ENCODE measurements around the gene CD248.
"Not testable (repeated sequence)": the region's sequence is repeated elsewhere in the genome, so short reads cannot be mapped to it uniquely, and the experiment has no call there.

CD248 gene, protein sequence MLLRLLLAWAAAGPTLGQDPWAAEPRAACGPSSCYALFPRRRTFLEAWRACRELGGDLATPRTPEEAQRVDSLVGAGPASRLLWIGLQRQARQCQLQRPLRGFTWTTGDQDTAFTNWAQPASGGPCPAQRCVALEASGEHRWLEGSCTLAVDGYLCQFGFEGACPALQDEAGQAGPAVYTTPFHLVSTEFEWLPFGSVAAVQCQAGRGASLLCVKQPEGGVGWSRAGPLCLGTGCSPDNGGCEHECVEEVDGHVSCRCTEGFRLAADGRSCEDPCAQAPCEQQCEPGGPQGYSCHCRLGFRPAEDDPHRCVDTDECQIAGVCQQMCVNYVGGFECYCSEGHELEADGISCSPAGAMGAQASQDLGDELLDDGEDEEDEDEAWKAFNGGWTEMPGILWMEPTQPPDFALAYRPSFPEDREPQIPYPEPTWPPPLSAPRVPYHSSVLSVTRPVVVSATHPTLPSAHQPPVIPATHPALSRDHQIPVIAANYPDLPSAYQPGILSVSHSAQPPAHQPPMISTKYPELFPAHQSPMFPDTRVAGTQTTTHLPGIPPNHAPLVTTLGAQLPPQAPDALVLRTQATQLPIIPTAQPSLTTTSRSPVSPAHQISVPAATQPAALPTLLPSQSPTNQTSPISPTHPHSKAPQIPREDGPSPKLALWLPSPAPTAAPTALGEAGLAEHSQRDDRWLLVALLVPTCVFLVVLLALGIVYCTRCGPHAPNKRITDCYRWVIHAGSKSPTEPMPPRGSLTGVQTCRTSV

GRCh38 chr11:66316849-66317251, at the start of gene CD248:
Gene CD248, minus strand, starts transcription at chr11:66317044. Its CDS starts 17 bp downstream, at chr11:66317027.
- H3K36me3 ChIP-seq (ENCODE audit: insufficient read depth, low read depth, low read length) = no peaks in the 10 kb centered on the region
- peaks cover 19% of the 10 kb centered on the region for H3K4me1 ChIP-seq (ENCODE audit: insufficient read depth, low read length)
- peak within 1 kb of the TSS; percentile 34 for H3K27ac ChIP-seq (ENCODE audit: low read length)
- H3K9me3 ChIP-seq (ENCODE audit: insufficient read depth, low read depth, low read length) = no peaks in the 10 kb centered on the region
- peaks cover 14% of the 10 kb centered on the region for H3K27me3 ChIP-seq (ENCODE audit: insufficient read depth, low read length)
- H3K4me3 ChIP-seq (ENCODE audit: low read length) = peak within 1 kb of the TSS; percentile 12; the same call in 1 of the 2 replicates
- H3K9ac ChIP-seq (ENCODE audit: low read depth, low read length) = peak within 1 kb of the TSS; percentile 55; the same call in 1 of the 2 replicates

DNA sequence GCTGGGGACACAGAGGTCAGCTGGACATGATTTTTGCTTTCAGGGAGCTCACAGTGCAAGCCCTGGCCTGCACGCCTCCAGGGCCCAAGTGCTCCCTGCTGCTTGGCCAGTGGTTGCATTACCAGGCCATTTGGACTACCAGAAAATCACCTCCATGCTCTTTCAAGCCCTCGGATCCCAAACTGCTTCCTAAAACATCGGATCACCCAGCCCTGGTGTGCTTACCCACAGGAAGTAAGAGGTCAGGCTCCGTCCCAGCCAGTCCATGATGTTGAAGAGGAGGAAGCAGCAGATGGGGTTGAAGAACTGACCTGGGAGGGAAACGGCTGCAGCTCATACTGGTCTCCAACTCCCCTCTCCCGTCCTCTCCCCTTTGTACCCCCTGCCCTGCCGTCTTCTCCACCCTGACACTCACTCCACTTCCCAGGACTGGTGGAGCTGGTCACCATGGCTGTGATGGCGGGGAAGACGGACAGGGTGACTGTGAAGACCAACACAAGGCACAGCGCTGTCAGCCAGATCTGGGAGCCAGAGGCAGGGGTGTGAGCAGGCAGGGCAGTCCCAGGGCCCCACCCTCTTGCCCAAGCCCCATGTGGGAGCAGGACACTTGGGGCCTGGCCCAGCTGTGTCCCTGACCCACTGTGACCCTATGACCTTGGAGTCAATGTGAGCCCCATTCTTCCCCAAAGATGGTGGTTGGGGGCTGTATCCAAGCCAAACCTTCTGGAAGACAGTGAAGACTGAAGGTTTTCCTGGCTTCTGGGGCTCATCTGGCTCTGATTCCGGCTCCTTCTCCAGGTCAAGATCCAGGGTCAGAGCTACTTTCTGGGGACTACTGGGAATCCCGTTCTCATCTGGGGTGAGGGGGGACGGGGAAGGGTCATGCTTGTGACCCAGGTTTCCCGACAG, 49.1 kb upstream of the CD248 start:
- H3K9me3 ChIP-seq (ENCODE audit: insufficient read depth, low read depth, low read length) = no peaks in the 10 kb centered on the region
- no peak overlapping the region for H3K27ac ChIP-seq (ENCODE audit: low read length)
- no peak overlapping the region for H3K9ac ChIP-seq (ENCODE audit: low read depth, low read length)
- peaks cover 71% of the 10 kb centered on the region for H3K36me3 ChIP-seq (ENCODE audit: insufficient read depth, low read depth, low read length)
- H3K27me3 ChIP-seq (ENCODE audit: insufficient read depth, low read length) = no peaks in the 10 kb centered on the region
- no peak overlapping the region for H3K4me3 ChIP-seq (ENCODE audit: low read length)
- H3K4me1 ChIP-seq (ENCODE audit: insufficient read depth, low read length) = peaks cover 8% of the 10 kb centered on the region

GRCh38 chr11:66365166-66365565, 48.3 kb upstream of the CD248 start:
- no peaks in the 10 kb centered on the region for H3K27me3 ChIP-seq (ENCODE audit: insufficient read depth, low read length)
- peaks cover 71% of the 10 kb centered on the region for H3K36me3 ChIP-seq (ENCODE audit: insufficient read depth, low read depth, low read length)
- H3K9ac ChIP-seq (ENCODE audit: low read depth, low read length) = no peak overlapping the region
- H3K9me3 ChIP-seq (ENCODE audit: insufficient read depth, low read depth, low read length) = no peaks in the 10 kb centered on the region
- H3K4me3 ChIP-seq (ENCODE audit: low read length) = no peak overlapping the region
- no peak overlapping the region for H3K27ac ChIP-seq (ENCODE audit: low read length)
- H3K4me1 ChIP-seq (ENCODE audit: insufficient read depth, low read length) = peaks cover 7% of the 10 kb centered on the region

GRCh38 chr11:66363805-66364535, 47.1 kb upstream of the CD248 start:
- Histone ChIP-seq H3K4me1 (ENCODE audit: insufficient read depth, low read length) (no peaks in the 10 kb centered on the region), H3K9ac (ENCODE audit: low read depth, low read length) (no peak overlapping the region), H3K27ac (ENCODE audit: low read length) (no peak overlapping the region), H3K9me3 (ENCODE audit: insufficient read depth, low read depth, low read length) (no peaks in the 10 kb centered on the region), H3K27me3 (ENCODE audit: insufficient read depth, low read length) (no peaks in the 10 kb centered on the region), H3K4me3 (ENCODE audit: low read length) (no peak overlapping the region), H3K36me3 (ENCODE audit: insufficient read depth, low read depth, low read length) (peaks cover 61% of the 10 kb centered on the region)

GRCh38 chr11:66363187-66363601, 46.4 kb upstream of the CD248 start:
- H3K36me3 ChIP-seq (ENCODE audit: insufficient read depth, low read depth, low read length) = peaks cover 54% of the 10 kb centered on the region
- H3K27ac ChIP-seq (ENCODE audit: low read length) = no peak overlapping the region
- H3K9ac ChIP-seq (ENCODE audit: low read depth, low read length) = no peak overlapping the region
- no peak overlapping the region for H3K4me3 ChIP-seq (ENCODE audit: low read length)
- H3K4me1 ChIP-seq (ENCODE audit: insufficient read depth, low read length) = no peaks in the 10 kb centered on the region
- no peaks in the 10 kb centered on the region for H3K9me3 ChIP-seq (ENCODE audit: insufficient read depth, low read depth, low read length)
- no peaks in the 10 kb centered on the region for H3K27me3 ChIP-seq (ENCODE audit: insufficient read depth, low read length)

DNA sequence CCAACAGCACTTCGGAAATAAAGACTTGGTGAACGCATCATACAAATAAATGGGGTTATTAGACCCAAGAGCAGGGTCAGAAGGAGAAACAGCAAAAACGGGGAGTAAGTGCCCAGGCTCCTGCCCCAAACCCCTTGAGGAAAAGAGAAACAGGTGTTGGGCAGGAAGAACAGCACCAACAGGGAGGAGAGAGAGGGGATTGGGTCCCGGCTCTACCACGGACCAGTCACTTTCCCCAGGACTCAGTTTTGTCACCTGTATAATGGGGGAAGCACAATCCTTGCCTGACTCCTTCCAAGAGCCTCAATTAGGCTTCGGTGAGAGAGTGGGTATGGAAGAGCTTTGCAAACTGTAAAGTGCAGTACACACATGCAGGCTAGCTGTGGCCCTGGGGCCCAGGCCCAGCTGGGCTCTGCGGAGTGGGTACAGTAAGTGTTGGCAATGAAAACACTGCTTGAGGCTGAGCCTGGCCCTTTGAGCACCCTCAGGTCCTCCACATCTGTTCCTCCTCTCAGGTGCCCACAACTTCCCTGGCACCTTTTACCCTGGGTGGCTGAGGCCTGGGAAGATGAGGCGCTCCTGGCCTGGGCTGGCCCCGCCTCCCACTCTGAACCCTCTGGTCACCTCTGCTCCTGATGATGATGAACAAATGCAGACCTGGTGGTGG, 45.8 kb upstream of the CD248 start:
- H3K27ac ChIP-seq (ENCODE audit: low read length) = no peak overlapping the region
- no peak overlapping the region for H3K4me3 ChIP-seq (ENCODE audit: low read length)
- H3K27me3 ChIP-seq (ENCODE audit: insufficient read depth, low read length) = no peaks in the 10 kb centered on the region
- H3K4me1 ChIP-seq (ENCODE audit: insufficient read depth, low read length) = no peaks in the 10 kb centered on the region
- no peak overlapping the region for H3K9ac ChIP-seq (ENCODE audit: low read depth, low read length)
- peaks cover 48% of the 10 kb centered on the region for H3K36me3 ChIP-seq (ENCODE audit: insufficient read depth, low read depth, low read length)
- H3K9me3 ChIP-seq (ENCODE audit: insufficient read depth, low read depth, low read length) = no peaks in the 10 kb centered on the region

DNA sequence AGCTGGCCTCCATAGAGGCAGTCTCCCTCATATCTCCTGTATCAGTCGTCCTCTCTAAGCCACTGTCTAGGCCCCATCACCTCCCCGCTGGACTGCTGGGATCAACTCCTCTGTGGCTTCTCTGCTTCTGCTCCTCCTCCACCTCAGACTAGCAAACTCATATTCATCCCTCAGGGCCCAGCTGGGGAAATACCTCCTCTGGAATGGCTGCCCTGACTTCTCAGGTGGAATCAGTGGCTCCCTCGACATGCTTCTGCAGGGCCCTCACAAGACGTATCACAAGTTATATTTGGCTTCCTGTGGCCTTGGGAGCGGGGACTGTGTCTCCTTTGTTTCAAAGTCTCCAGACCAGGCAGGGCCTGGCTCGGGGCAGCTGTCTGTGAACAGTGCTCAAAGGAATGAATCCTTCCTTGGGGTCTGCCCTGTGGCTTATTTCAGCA, 44.7 kb upstream of the CD248 start:
- Histone ChIP-seq H3K36me3 (ENCODE audit: insufficient read depth, low read depth, low read length) (peaks cover 37% of the 10 kb centered on the region), H3K27ac (ENCODE audit: low read length) (no peak overlapping the region)

GRCh38 chr11:66360406-66361073, 43.7 kb upstream of the CD248 start:
- no peak overlapping the region for H3K9ac ChIP-seq (ENCODE audit: low read depth, low read length)
- H3K27me3 ChIP-seq (ENCODE audit: insufficient read depth, low read length) = no peaks in the 10 kb centered on the region
- H3K4me3 ChIP-seq (ENCODE audit: low read length) = no peak overlapping the region
- no peaks in the 10 kb centered on the region for H3K9me3 ChIP-seq (ENCODE audit: insufficient read depth, low read depth, low read length)
- H3K27ac ChIP-seq (ENCODE audit: low read length) = no peak overlapping the region
- H3K36me3 ChIP-seq (ENCODE audit: insufficient read depth, low read depth, low read length) = peaks cover 27% of the 10 kb centered on the region
- H3K4me1 ChIP-seq (ENCODE audit: insufficient read depth, low read length) = no peaks in the 10 kb centered on the region

More for the DNA sequence above, 44.7 kb upstream of the CD248 start:
- no peaks in the 10 kb centered on the region for H3K9me3 ChIP-seq (ENCODE audit: insufficient read depth, low read depth, low read length)
- no peak overlapping the region for H3K4me3 ChIP-seq (ENCODE audit: low read length)
- H3K4me1 ChIP-seq (ENCODE audit: insufficient read depth, low read length) = no peaks in the 10 kb centered on the region
- no peak overlapping the region for H3K9ac ChIP-seq (ENCODE audit: low read depth, low read length)
- H3K27me3 ChIP-seq (ENCODE audit: insufficient read depth, low read length) = no peaks in the 10 kb centered on the region

- H3K4me3 ChIP-seq (ENCODE audit: low read length) = no peak overlapping the region
- H3K4me1 ChIP-seq (ENCODE audit: insufficient read depth, low read length) = no peaks in the 10 kb centered on the region
- peaks cover 18% of the 10 kb centered on the region for H3K36me3 ChIP-seq (ENCODE audit: insufficient read depth, low read depth, low read length)
Measured at GRCh38 chr11:66359662-66360087, 42.8 kb upstream of the CD248 start.

GRCh38 chr11:66350560-66351235, 33.9 kb upstream of the CD248 start:
- H3K36me3 ChIP-seq (ENCODE audit: insufficient read depth, low read depth, low read length); H3K9me3 ChIP-seq (ENCODE audit: insufficient read depth, low read depth, low read length); H3K27ac ChIP-seq (ENCODE audit: low read length); H3K4me1 ChIP-seq (ENCODE audit: insufficient read depth, low read length); H3K9ac ChIP-seq (ENCODE audit: low read depth, low read length); H3K27me3 ChIP-seq (ENCODE audit: insufficient read depth, low read length); H3K4me3 ChIP-seq (ENCODE audit: low read length): not testable (repeated sequence)

More at GRCh38 chr11:66359662-66360087, 42.8 kb upstream of the CD248 start:
- Histone ChIP-seq H3K27ac (ENCODE audit: low read length) (no peak overlapping the region), H3K27me3 (ENCODE audit: insufficient read depth, low read length) (no peaks in the 10 kb centered on the region), H3K9ac (ENCODE audit: low read depth, low read length) (no peak overlapping the region), H3K9me3 (ENCODE audit: insufficient read depth, low read depth, low read length) (no peaks in the 10 kb centered on the region)
